IgD-negative memory B cell (primary cell): Measurements from ENCODE around the gene CMIP. TPM values are rescaled to one million over a fixed set of nuclear protein-coding genes. Genes with fewer than 3 reads are reported as not detected.

Experiments used
- H3K27ac Mint-ChIP-seq, 3 donors: one replicate each; pipeline ENCODE4 v1.8.0; 2020 to 2022; ENCODE audit warnings: mild to moderate bottlenecking in 3 of 3, mixed read lengths in 3 of 3, moderate library complexity in 1 of 3
- H3K27me3 Mint-ChIP-seq: one replicate; pipeline ENCODE4 v1.8.0; 2021; ENCODE audit warnings: mixed read lengths
- H3K36me3 Mint-ChIP-seq: one replicate; pipeline ENCODE4 v1.8.0; 2020; ENCODE audit warnings: mild to moderate bottlenecking, mixed read lengths
- H3K4me1 Mint-ChIP-seq, 3 donors: one replicate each; pipeline ENCODE4 v1.8.0; 2020 to 2022; ENCODE audit warnings: mixed read lengths in 3 of 3, mild to moderate bottlenecking in 1 of 3
- H3K4me3 Mint-ChIP-seq, 4 donors: one replicate each; pipeline ENCODE4 v1.8.0; 2020 to 2022; ENCODE audit warnings: mild to moderate bottlenecking in 4 of 4, mixed read lengths in 4 of 4, moderate library complexity in 3 of 4
- H3K9me3 Mint-ChIP-seq, 3 donors: one replicate each; pipeline ENCODE4 v1.8.0; 2020 to 2021; ENCODE audit warnings: mixed read lengths in 3 of 3, mild to moderate bottlenecking in 1 of 3
- polyA plus RNA-seq: library from polyadenylated mRNA; unstranded; fragments of 300-500 nt; fragmentation: Illumina TruSeq; gene quantifications from one replicate; pipeline ENCODE4 v1.2.3, GENCODE V29; 2021

Gene CMIP
- polyA plus RNA-seq, 1 donor from 2014 or later: 1.4 TPM

DNA sequence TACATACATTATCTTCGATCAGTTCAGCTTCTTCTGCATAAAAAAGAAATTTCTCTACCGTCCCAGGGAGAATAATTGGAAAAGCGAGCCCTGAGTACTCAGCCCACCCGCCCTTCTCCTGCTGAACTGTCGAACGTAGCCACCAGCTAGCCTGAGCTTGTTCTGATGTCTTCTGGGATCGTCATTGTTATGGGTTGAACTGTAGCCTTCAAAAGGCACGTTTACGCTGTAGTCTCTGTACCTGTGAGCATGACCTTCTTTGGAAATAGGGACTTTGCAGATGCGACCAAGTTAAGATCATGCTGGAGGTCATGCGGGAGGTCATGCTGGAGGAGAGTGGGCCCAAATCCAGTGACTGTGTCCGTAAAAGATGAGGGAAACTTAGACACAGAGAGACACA lies 86.2 kb downstream of the CMIP start:
- Mint-ChIP-seq H3K36me3 (peaks cover 6% of the 10 kb centered on the region), H3K4me1 (peaks cover 8 to 14% (median 8%) of the 10 kb centered on the region in 3 donors), H3K9me3 (no peaks in the 10 kb centered on the region), H3K4me3 (no peak overlapping the region), H3K27ac (peak overlapping the region in 1 of 3 donors; percentile 88), H3K27me3 (no peaks in the 10 kb centered on the region)

- H3K27me3 Mint-ChIP-seq: no peaks in the 10 kb centered on the region
- H3K4me1 Mint-ChIP-seq: peaks cover 8 to 14% (median 8%) of the 10 kb centered on the region in 3 donors
- H3K36me3 Mint-ChIP-seq: peaks cover 6% of the 10 kb centered on the region
- peak overlapping the region in 1 of 3 donors; percentile 86 for H3K27ac Mint-ChIP-seq
- no peak overlapping the region for H3K4me3 Mint-ChIP-seq
- H3K9me3 Mint-ChIP-seq: no peaks in the 10 kb centered on the region
Measured at GRCh38 chr16:81531419-81531821, 86.8 kb downstream of the CMIP start.

DNA sequence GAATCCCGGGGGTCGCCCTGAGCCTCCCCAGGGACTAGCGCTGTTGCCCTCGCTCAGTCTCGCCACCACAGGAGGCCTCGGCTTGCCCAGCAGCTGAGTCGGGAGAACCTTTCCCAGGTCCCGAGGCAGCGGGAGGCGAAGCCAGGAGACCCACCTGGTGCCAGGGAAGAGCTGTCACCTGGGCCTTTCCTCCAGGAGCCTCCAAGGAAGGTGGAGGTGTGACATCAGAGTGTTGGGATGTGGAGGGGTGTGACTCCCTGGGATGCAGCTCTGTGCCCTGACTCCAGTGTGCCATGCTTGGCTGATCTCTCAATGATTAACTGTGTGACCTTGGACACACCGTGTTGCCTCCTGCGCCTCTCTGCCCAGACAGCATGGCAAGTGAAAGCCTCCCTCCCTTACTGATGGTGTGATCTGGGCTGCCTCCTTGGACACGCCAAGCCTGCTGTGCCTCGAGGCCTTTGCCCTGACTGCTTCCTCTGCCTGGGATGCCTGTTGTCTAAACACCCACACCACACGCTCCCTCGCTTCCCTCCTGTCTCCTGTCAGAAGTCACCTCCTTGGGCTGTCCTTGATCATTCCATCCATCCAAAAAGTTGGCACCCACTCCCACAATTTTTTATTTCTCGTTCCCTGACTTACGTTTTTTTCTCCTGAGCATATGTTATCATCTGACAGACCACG lies 88.0 kb downstream of the CMIP start:
- no peak overlapping the region for H3K27ac Mint-ChIP-seq
- no peaks in the 10 kb centered on the region for H3K9me3 Mint-ChIP-seq
- H3K27me3 Mint-ChIP-seq: no peaks in the 10 kb centered on the region
- peaks cover 4% of the 10 kb centered on the region for H3K36me3 Mint-ChIP-seq
- no peak overlapping the region for H3K4me3 Mint-ChIP-seq
- peaks cover 6 to 13% (median 7%) of the 10 kb centered on the region in 3 donors for H3K4me1 Mint-ChIP-seq

GRCh38 chr16:81533175-81533507 lies 88.5 kb downstream of the CMIP start:
- H3K9me3 Mint-ChIP-seq: no peaks in the 10 kb centered on the region
- no peak overlapping the region for H3K4me3 Mint-ChIP-seq
- peaks cover 4 to 13% (median 7%) of the 10 kb centered on the region in 3 donors for H3K4me1 Mint-ChIP-seq
- H3K36me3 Mint-ChIP-seq: peaks cover 4% of the 10 kb centered on the region
- no peak overlapping the region for H3K27ac Mint-ChIP-seq
- no peaks in the 10 kb centered on the region for H3K27me3 Mint-ChIP-seq

DNA sequence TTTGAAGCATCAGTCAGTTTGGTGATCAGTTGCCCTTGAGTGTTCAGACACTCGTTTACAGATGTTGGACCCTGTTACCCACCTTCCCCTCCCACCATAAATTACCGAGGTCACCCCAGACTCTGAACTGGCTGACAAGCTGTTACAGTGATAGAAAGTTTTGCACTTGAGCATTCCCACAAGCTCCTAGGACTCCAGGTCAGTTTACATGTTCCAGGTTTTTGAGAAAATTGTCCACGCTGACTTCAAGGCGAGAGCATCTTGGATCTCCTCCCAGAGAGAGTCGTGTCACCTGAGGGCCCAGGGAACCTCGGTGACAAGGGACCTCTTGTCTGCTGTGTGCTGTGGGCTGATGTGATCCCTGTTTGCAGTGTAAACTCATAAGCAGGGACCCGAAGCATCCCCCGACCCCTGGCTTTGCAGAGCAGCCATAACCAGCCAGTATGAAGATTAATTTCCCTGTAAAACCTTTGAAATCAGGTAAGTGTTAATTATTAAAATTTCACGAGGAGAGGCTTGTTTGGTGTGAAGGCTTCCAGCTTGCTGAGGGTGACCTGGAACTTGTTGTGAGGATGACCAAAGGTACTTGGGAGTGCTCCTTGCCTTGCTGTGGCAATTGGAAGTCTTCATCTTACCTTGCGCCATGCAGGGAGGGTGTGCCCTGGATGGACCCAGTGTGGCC lies 91.2 kb downstream of the CMIP start:
- Mint-ChIP-seq H3K4me1 (peaks cover 4 to 12% (median 7%) of the 10 kb centered on the region in 3 donors), H3K4me3 (no peak overlapping the region), H3K36me3 (peaks cover 3% of the 10 kb centered on the region), H3K9me3 (no peaks in the 10 kb centered on the region), H3K27me3 (no peaks in the 10 kb centered on the region), H3K27ac (peak overlapping the region in 1 of 3 donors; percentile 6)

DNA sequence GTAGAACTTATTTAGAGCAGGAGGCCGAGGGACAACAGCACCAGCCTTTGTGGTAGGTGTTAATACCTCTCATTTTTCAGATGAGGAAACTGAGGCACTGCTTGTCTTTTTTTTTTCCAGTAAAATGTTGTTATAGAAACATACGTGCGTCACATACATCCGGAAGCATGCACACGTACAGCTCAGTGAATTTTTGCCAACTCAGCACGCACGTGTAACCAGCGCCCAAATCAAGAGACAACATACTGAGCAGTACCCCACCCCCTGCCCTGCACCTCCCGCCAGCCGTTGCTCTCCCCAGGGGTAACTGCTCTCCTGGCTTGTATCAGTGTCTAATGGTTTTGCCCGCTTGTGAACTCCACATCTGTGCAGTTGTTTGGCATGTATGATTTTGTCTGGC lies 92.0 kb downstream of the CMIP start:
- Mint-ChIP-seq H3K4me3 (no peak overlapping the region), H3K4me1 (peaks cover 4 to 15% (median 7%) of the 10 kb centered on the region in 3 donors), H3K27ac (peak overlapping the region in 1 of 3 donors; percentile 6)

DNA sequence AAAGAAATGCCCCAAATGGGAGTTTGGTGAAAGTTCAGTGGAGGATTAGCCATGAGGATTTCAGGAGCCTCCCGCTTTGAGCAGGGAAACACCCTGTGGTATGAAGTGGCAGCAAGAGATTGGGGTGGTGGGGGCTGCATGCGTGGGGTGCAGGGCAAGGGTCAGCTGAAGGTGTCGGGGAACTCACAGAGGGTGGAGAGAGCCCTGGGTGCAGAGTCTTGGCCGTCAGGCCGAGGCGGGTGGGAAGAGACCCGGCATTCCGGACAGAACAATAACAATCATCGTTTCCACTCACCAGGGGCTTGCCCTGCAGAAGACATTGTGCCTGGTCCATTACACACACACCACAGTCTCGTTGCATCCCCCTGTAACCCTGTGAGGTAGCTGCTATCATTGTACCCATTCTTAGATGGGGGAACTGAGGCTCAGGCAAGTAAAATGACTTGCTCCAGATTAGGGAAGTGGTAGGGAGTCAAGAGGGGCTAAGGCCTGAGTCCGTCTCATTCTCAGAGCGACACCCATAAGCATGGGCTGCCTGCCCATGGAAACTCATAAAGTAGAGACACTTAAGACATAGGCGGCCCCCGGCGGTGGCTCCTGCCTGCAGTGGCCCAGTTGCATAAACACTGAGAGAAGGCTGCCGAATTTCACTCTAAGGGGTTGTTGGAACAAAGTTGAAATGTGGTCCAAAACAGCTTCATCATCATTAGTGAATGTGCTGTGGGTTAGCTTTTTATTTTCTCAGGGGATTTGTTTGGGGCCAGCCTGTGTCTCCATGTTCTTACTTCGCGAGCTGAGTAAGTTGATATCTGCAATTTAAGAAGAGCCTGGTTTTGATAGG lies 93.3 kb downstream of the CMIP start:
- Mint-ChIP-seq H3K27ac (no peak overlapping the region), H3K4me3 (no peak overlapping the region), H3K4me1 (peaks cover 9 to 15% (median 10%) of the 10 kb centered on the region in 3 donors), H3K27me3 (no peaks in the 10 kb centered on the region), H3K36me3 (peaks cover 1% of the 10 kb centered on the region), H3K9me3 (no peaks in the 10 kb centered on the region)

More for the DNA sequence above, 92.0 kb downstream of the CMIP start:
- H3K36me3 Mint-ChIP-seq: peaks cover 3% of the 10 kb centered on the region
- H3K9me3 Mint-ChIP-seq: no peaks in the 10 kb centered on the region
- no peaks in the 10 kb centered on the region for H3K27me3 Mint-ChIP-seq

DNA sequence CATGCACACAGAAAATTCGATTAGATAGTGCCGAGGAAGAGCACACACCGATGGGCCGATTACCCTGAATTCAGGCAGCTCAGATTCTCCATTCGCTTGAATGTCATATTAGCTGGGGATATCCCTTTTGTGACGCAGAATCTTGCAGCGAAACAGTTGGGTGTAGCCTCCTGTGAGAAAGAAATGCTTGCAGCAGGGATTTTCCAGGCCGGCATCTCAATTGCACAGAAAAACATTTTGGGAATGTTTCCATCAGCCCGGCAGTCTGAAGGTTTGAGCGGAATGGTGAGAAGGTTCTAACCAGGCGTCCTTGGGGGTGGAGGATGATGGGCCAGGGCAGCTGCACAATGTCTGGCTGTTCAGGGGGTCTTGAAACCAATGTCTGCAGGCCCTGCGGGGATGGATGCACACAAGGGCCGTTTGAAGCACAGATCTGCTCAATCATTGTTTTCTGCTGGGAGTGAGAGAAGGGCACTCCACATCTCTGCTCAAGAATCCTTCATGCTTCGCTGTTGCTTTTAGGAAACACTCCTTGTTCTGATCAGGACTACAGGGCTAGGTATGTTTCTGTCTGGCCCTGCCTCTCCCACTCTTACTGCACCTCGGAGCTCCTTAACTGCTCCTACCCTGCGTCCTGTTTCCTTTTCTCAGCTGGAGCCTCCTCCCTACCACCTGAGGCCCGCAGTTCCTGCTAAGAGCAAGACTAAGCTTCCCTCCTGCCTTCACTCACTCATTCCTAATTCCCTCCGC lies 94.6 kb downstream of the CMIP start:
- H3K27me3 Mint-ChIP-seq: no peaks in the 10 kb centered on the region
- peaks cover 14 to 22% (median 14%) of the 10 kb centered on the region in 3 donors for H3K4me1 Mint-ChIP-seq
- H3K27ac Mint-ChIP-seq: no peak overlapping the region
- H3K4me3 Mint-ChIP-seq: peak overlapping the region in 1 of 4 donors; percentile 72
- H3K36me3 Mint-ChIP-seq: peaks cover 1% of the 10 kb centered on the region
- no peaks in the 10 kb centered on the region for H3K9me3 Mint-ChIP-seq

GRCh38 chr16:81539759-81540472 lies 95.3 kb downstream of the CMIP start:
- peaks cover 18 to 29% (median 19%) of the 10 kb centered on the region in 3 donors for H3K4me1 Mint-ChIP-seq
- H3K9me3 Mint-ChIP-seq: no peaks in the 10 kb centered on the region
- no peaks in the 10 kb centered on the region for H3K27me3 Mint-ChIP-seq
- peaks cover 1% of the 10 kb centered on the region for H3K36me3 Mint-ChIP-seq
- H3K27ac Mint-ChIP-seq: no peak overlapping the region
- peak overlapping the region in 1 of 4 donors; percentile 72 for H3K4me3 Mint-ChIP-seq

- no peak overlapping the region for H3K4me3 Mint-ChIP-seq
- H3K9me3 Mint-ChIP-seq: no peaks in the 10 kb centered on the region
- H3K4me1 Mint-ChIP-seq: peaks cover 19 to 33% (median 28%) of the 10 kb centered on the region in 3 donors
- H3K27me3 Mint-ChIP-seq: no peaks in the 10 kb centered on the region
- H3K27ac Mint-ChIP-seq: no peak overlapping the region
- H3K36me3 Mint-ChIP-seq: peaks cover 1% of the 10 kb centered on the region
Measured at GRCh38 chr16:81541314-81541713, 96.7 kb downstream of the CMIP start.

- H3K9me3 Mint-ChIP-seq: no peaks in the 10 kb centered on the region
- H3K27ac Mint-ChIP-seq: peak overlapping the region in 1 of 3 donors; percentile 43
- no peak overlapping the region for H3K4me3 Mint-ChIP-seq
- H3K4me1 Mint-ChIP-seq: peaks cover 23 to 35% (median 33%) of the 10 kb centered on the region in 3 donors
- no peaks in the 10 kb centered on the region for H3K27me3 Mint-ChIP-seq
- H3K36me3 Mint-ChIP-seq: peaks cover 3% of the 10 kb centered on the region
Measured at GRCh38 chr16:81542609-81543570, 98.3 kb downstream of the CMIP start.

DNA sequence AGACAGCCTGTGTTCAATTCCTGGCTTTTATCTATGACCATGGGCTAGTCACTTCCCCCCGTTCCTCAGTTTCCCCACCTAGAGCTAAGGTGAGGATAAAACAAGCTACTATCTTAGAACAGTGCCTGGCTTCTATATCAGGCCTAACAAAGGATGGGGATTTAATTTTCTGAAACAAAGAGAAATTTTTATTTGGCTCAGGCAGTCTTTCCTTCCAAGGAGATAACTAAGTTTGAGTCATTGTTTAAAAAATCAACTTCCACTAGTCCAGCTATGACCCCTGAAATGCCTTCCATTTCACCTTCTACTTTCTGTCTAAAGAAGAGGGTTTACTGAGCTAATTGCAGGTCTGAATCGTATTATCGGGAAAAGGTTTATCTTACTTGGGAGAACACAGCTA lies 99.0 kb downstream of the CMIP start:
- Mint-ChIP-seq H3K27me3 (no peaks in the 10 kb centered on the region), H3K4me3 (peak overlapping the region in 2 of 4 donors; percentile 39 to 76), H3K36me3 (peaks cover 3% of the 10 kb centered on the region), H3K9me3 (no peaks in the 10 kb centered on the region), H3K4me1 (peaks cover 20 to 34% (median 33%) of the 10 kb centered on the region in 3 donors), H3K27ac (peak overlapping the region in 1 of 3 donors; percentile 67)

DNA sequence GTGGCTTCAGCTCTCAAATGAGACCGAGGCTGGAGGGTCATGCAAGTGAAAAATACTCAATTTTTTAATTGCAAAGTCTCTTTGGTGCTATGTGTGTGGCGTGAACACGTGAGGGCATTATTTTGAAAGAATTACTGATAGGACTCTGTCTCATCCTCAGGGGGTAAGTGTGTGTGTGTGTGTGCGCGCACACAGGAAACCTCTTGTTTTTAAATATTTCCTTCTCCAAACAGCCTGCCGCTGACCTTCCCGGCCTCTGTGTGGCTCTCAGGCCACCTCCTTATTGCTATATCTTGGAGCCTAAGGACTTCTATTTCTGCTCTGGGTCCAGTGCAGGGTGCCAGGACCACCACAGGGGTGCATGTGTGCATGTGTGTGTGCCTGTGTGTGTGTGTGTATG lies 99.7 kb downstream of the CMIP start:
- H3K27ac Mint-ChIP-seq: peak overlapping the region in 1 of 3 donors; percentile 73
- H3K4me1 Mint-ChIP-seq: peaks cover 19 to 34% (median 33%) of the 10 kb centered on the region in 3 donors
- H3K4me3 Mint-ChIP-seq: peak overlapping the region in 1 of 4 donors; percentile 76
- H3K36me3 Mint-ChIP-seq: peaks cover 2% of the 10 kb centered on the region
- no peaks in the 10 kb centered on the region for H3K27me3 Mint-ChIP-seq
- no peaks in the 10 kb centered on the region for H3K9me3 Mint-ChIP-seq
